ENCODE results near the gene VPS13A.

DNA sequence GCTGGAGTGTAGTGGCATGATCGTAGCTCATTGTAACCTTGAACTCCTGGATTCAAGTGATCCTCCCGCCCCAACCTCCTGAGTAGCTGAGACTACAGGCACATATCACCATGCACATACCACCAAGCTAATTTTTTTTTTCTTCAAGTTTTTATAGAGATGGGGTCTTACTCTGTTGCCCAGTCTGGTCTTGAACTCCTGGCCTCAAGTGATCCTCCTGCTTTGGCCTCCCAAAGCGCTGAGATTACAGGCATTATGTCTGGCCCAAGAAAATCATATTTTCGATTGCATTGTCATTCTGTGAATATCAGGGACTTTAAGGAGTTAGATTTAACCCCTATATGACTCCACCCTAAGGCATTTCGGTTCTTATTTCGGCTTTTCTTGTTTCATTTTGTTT lies 116.6 kb downstream of the VPS13A start:
- TF ChIP-seq POLR2AphosphoS5 (IDR thresholded peaks at IDR 0.05; ENCODE audit: low read depth, low read length), result no peak
- no peak for TF ChIP-seq POLR2A (IDR thresholded peaks at IDR 0.05; ENCODE audit: low read depth, low read length)
